GM19463 (cell line): ENCODE data around the gene SBDS.

ENCODE experiments used
- ATAC-seq: cut with Tn5 transposase; IDR thresholded peaks from one replicate; pipeline ENCODE4 v1.9.1; 2021; ENCODE audit warnings: mild to moderate bottlenecking, moderate library complexity; ENCODE audit not compliant: unreplicated experiment

SBDS gene

DNA sequence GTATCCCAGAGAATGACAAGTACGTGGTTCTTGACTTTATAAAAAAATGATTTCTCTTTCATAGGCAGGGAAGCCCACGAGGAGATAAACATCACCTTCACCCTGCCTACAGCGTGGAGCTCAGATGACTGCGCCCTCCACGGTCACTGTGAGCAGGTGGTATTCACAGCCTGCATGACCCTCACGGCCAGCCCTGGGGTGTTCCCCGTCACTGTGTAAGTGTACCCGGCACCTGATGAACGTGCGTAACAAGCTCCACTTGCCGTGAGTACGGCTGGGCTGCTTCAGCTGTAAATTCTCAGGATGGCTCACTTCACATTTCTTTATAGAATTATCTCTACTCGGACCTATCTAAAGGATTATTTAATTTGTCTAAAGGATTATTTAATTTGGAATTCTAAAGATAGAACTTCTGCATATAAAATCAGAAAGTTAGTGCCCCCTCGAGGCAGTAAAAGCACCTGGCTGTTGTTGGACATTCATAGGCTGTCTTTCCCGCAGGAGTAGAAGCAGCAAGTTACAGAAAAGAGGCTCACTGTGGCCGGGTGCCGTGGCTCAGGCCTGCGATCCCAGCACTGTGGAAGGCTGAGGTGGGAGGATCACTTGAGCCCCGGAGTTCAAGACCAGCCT lies 46.8 kb downstream of the SBDS start:
- ATAC-seq: no peak

DNA sequence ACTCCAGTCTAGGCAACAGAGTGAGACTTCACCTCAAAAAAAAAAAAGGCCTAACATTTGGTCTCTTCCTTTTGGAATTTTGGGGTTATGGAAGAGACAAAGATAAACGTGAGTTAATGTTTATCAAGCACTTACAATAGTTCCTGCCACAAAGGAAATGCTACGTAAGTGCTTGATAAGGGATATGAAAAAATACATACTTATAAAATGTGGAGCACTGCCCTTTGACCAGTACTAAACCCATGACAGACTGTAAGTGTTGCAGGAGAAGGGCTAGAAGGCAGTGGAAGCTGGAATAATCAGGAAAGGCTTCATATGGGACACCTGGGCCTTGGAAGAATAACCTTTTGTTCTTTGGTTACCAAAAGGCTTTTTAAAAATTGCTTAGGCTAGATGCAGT lies 48.8 kb downstream of the SBDS start:
- no peak for ATAC-seq

DNA sequence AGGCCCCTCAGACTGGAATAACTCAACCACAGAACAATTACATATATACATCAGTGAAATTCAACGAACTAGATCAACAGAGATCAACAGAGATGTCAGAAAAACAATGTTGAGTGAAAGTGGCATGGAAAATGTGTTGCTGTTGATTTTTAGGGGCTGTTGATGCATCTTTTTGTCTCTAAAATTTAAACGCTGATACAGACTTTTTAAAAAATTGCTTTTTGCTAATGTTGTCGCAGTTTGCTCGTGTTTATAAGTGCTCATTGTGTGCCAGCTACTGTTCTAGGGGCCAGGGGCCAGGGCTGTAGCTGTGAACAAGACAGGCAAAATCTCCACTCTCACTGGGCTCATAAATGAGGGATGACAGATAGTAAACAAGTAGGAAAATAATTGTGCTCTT lies 56.1 kb downstream of the SBDS start:
- no peak for ATAC-seq

DNA sequence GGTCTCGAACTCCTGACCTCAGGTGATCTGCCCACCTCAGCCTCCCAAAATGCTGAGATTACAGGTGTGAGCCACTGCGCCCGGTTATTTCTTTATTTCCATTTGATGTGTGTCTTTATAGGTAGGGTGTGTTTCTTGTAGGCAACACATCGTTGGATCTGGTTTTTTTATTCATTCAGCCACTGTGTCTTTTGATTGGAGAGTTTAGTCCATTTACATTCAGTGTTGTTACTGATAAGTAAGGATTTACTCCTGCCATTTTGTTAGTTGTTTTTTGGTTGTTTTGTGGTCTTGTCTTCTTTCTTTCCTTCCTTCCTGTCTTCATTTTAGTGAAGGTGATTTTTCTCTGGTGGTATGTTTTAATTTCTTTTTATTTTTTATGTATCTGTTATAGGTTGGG lies 57.4 kb downstream of the SBDS start:
- ATAC-seq: no peak
